M059J (cell line): Measurements from ENCODE around the gene LTB4R2. TPM values are rescaled to one million over a fixed set of nuclear protein-coding genes. Genes with fewer than 3 reads are reported as not detected.

Experiments
- DNase-seq: peaks from one replicate; pipeline ENCODE4 v3.0.0-alpha.2; 2012; ENCODE audit warnings: low read depth
- total RNA-seq: library from RNA; depleted of rRNA; stranded (reverse); fragments of >200 nt; shearing (Covaris generic); gene quantifications from 2 replicates; pipeline ENCODE4 v1.2.3, GENCODE V29; 2014

Gene LTB4R2
- total RNA-seq, 1 experiment from 2014 or later = 1.2 TPM

DNA sequence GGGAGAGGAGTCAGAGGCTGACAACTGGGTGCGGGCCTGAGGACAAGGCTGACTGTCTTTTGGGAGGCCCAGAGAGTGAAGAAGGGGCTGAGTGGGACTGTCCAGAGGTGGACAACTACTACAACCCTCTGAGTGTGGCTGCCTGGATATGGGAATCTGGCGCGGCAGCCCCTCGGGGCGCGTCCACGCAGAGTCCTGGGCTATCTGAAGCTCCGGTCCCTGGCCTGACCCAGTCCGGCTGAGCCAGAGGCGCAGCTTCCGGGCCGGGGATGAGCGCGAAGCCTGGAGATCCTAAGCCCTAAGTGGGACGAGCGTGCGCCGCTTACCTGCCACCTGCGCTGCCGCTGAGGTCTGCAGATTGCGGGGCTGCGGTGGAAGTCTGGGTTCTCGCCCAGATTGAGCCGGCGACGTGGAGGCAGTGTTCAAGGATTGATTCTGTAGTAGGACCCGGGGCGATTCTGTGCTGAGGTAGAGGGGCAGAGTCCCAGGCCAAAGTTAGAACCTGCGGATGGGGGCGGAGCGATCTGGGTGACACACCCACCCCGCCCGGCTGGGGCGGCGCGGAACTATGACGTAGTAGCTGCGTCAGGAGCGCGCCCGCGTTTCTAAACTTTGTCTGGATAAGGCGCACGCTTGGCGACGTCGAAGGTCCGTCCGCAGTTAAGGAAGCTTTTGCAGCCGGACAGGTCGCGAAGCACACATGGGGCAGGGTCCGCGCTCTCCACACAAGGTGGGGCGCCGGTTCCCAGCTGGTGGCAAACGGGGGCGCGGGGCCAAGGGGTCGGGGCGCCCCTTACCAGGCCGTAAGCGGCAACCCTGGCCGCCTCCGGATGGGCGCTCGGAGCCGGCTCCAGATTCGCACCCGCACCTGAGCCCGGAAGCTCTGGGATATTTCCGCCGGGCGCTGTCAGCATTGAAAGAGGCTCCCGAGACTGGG, 10.4 kb upstream of the LTB4R2 start, which contains the start of the genes DHRS1 and NOP9:
Gene DHRS1 (minus strand): TSS at position 526 of the 937 bp plus-strand sequence. CDS start 674 bp downstream, outside the sequence.
Gene NOP9 (plus strand): TSS at position 596 of the 937 bp plus-strand sequence. CDS start 105 bp downstream, at position 701.
- DNase-seq = peak; percentile 83

GRCh38 chr14:24300326-24300980, 9.5 kb upstream of the LTB4R2 start:
- DNase-seq = no peak

- DNase-seq = no peak
Observed at GRCh38 chr14:24304019-24304387, 5.9 kb upstream of the LTB4R2 start.

- no peak for DNase-seq
Observed at GRCh38 chr14:24307156-24307574, 2.8 kb upstream of the LTB4R2 start.

DNA sequence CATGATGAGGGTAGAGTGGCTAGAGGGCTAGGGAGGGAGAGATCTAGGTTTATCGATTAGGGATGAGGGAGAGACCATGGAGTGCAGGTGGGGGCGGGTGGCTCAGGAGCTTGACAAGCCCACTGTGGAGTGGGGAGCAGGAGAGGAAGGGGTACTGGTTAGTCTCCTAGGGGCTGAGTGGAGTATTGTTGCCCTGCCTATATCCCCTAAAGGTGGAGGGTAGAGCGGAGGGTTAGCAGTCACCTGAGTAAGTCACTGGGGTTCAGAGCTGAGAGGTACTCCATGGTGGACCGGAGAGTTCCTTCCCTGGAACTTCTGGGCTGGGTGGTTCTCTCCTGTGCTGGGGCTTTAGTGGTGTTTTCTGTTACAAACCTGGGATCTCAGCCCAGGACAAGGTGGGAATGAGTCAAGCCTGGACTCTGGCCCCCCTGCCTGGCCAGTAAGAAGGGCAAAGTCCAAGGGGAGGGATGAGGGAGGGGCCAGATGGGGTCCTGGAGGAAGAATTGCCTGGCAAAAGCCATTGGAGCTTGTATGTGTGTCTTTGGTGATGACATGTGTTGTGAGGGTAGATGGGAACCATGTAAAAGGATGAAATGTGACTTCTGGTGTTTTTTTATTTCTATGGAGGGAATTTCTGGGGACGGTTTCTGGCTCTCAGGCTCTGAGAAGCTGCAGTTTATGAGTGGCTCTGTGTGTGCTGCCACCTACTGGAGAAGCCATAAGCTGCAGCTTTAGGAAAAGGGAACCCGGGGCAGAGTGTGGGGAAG, 2.2 kb upstream of the LTB4R2 start, which contains the start of gene CIDEB:
Gene CIDEB (minus strand): TSS at position 403 of the 767 bp plus-strand sequence. CDS start 119 bp downstream, at position 284.
- DNase-seq = peak; percentile 51

- DNase-seq = no peak
Observed at GRCh38 chr14:24308342-24309124, 1.4 kb upstream of the LTB4R2 start.

DNA sequence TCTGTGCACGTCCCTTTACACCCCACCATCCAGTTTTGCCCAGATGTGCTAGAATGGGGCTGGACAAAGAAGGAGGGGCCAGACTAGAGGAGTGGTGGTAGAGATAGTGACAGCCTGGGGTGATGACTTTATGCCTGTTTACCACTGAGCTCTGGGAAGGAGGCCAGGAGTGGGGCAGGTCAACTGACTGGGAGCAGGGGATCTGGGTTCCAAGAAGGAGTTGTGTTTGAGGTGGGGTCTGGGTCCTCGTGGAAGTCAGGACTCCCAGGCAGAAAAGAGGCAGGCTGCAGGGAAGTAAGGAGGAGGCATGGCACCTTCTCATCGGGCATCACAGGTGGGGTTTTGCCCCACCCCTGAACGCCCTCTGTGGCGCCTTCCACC, 315 bp downstream of the LTB4R2 start:
- no peak for DNase-seq

- no peak for DNase-seq
Observed at GRCh38 chr14:24310646-24311604, 985 bp downstream of the LTB4R2 start, which contains the start of gene LTB4R. LTB4R (plus strand) TSS chr14:24311502; CDS start chr14:24315652, 4,150 bp downstream.

- no peak for DNase-seq
Observed at GRCh38 chr14:24311837-24312615, 2.1 kb downstream of the LTB4R2 start.

- no peak for DNase-seq
Observed at GRCh38 chr14:24312736-24313507, 3.0 kb downstream of the LTB4R2 start.

DNA sequence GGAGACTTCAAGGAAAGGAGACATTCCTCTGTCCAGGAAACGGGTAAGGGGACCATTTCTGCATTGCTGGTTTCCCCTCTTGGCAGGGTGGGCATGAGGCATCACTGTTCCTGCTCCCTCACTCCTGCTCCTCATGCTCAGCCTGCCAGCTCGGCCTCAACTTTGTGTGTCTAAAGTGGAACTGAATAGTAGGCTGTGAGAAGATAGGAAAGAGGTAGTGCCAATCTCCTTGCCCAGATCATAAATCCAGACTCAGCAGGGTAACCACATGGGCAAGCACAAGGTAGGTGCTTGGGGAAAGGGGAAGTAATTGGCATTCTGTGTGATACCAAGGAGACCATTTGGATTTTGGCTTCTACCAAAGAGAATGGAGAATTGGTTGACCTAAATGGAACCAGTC, 4.0 kb downstream of the LTB4R2 start:
- DNase-seq = no peak

- DNase-seq = no peak
Observed at GRCh38 chr14:24314377-24315193, 4.6 kb downstream of the LTB4R2 start.

GRCh38 chr14:24315243-24315806, 5.4 kb downstream of the LTB4R2 start:
- no peak for DNase-seq

GRCh38 chr14:24315807-24316596, 6.1 kb downstream of the LTB4R2 start:
- DNase-seq = no peak

- no peak for DNase-seq
Observed at GRCh38 chr14:24316597-24316950, 6.6 kb downstream of the LTB4R2 start.
